Calu3 (cell line): ENCODE results near the gene ZEB2. TPM values are rescaled to one million over a fixed set of nuclear protein-coding genes. Genes with fewer than 3 reads are reported as not detected.

Experiments
- BruUV-seq: library from RNA; stranded (reverse); fragments of 400-500 nt; replicated peaks from 2 replicates; lab custom pipeline; 2021; lab: Mats Ljungman, UMichigan
- CTCF ChIA-PET: fragments of 300-600 bp; sonication (Branson Sonifier 250); formaldehyde crosslinking; loops from one replicate; lab custom pipeline; 2022; ENCODE audit warnings: antibody characterized with exemption; lab: Charles Lee
- DNase-seq: peaks from one replicate; pipeline ENCODE4 v3.0.0; 2022
- H3K27ac Mint-ChIP-seq: one replicate; pipeline ENCODE4 v1.8.0; 2022; ENCODE audit warnings: mixed read lengths; ENCODE audit not compliant: unreplicated experiment
- H3K27me3 Mint-ChIP-seq: one replicate; pipeline ENCODE4 v1.8.0; 2022; ENCODE audit warnings: mixed read lengths; ENCODE audit not compliant: unreplicated experiment
- H3K36me3 Mint-ChIP-seq: one replicate; pipeline ENCODE4 v1.8.0; 2022; ENCODE audit warnings: mild to moderate bottlenecking, moderate library complexity, mixed read lengths; ENCODE audit not compliant: insufficient read depth, unreplicated experiment
- H3K4me1 Mint-ChIP-seq: one replicate; pipeline ENCODE4 v1.8.0; 2022; ENCODE audit warnings: mild to moderate bottlenecking, low read depth, mixed read lengths; ENCODE audit not compliant: unreplicated experiment
- H3K4me3 Mint-ChIP-seq: one replicate; pipeline ENCODE4 v1.8.0; 2022; ENCODE audit warnings: mild to moderate bottlenecking, low read depth, moderate library complexity, mixed read lengths; ENCODE audit not compliant: unreplicated experiment
- H3K9me3 Mint-ChIP-seq: one replicate; pipeline ENCODE4 v1.8.0; 2022; ENCODE audit warnings: low read depth, mixed read lengths; ENCODE audit not compliant: unreplicated experiment
- CTCF ChIP-seq: fragments of 200-600 bp; IDR thresholded peaks from one replicate; pipeline ENCODE4 v1.8.0; 2022; ENCODE audit warnings: antibody characterized with exemption; ENCODE audit not compliant: unreplicated experiment
- intact Hi-C: fragments of 100-400 bp; cut with micrococcal nuclease; formaldehyde crosslinking; loops from one replicate; pipeline ENCODE4 v1.10.0; 2022; ENCODE audit not compliant: unreplicated experiment
- total RNA-seq: library from RNA; stranded (reverse); gene quantifications from 2 replicates; pipeline ENCODE4 v1.2.3, GENCODE V29; 2022

The ZEB2 gene
- total RNA-seq, 1 experiment from 2014 or later = 0.97 TPM

DNA sequence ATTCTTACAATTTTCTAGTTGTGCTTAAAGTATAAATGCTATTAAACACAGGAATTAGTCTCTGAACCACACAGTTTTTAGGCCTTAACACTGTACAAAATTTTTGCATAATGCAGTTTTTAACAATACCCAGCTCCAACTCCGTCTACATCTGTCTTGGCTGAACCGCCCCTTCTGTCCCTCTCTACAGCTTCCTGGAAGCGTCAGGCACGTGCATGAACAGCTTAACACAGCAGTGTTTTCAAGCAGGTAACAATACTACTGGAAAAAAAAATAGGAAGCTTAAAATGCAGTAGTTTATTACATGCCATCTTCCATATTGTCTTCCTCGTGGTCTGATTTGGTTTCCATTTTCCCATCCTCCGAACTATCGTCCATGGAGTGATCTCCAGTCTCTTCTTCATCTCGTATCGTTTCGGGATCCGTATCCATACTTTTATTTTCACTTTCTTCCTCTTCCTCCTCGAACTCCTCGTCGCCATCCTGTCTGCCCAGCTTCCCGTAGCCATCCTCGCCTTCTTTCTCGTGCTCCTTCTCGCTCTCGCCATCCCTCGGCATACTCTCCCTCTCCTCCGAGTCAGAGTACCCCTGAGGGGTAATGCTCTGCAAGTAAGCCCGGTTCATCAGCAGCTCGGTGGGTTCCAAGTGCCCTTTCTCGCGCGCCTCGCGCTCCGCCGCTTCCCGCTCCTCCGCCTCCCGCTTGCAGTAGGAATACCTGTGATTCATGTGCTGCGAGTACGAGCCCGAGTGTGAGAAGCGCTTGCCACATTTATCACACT, 130.6 kb downstream of the ZEB2 start:
- Mint-ChIP-seq H3K4me1 (no peaks in the 10 kb centered on the region), H3K27ac (no peak overlapping the region), H3K4me3 (no peak overlapping the region), H3K27me3 (no peaks in the 10 kb centered on the region), H3K9me3 (no peaks in the 10 kb centered on the region), H3K36me3 (no peaks in the 10 kb centered on the region)
- intact Hi-C loops = no loop called here
- BruUV-seq = no TSS peak
- TF ChIP-seq CTCF = no peak
- CTCF ChIA-PET = interaction anchor here (0.6 kb wide), 1 partner anchor 37 kb away, joined by 3 read pairs; no protein-coding TSS in a partner anchor
- DNase-seq = peak; percentile 39

DNA sequence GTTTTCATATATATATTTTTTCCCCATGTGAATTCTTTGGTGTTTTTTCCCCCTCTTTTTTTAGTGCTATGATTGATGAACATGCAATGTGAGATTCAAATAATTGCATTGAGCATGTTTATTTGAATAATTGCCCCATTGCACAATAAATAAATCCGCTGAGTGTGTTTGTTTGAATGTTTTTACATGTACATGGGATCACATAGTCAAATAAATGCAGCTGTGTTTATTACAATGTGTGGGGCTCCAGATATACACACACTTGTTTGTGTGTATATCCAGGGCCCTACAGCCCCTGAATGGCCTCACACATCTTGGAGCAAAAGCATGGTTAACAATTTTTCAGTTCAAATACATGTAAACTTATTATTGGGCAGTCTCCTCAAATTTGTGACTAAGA, 134.5 kb downstream of the ZEB2 start:
- H3K4me3 Mint-ChIP-seq = no peak overlapping the region
- TF ChIP-seq CTCF = no peak
- DNase-seq = no peak
- H3K27me3 Mint-ChIP-seq = no peaks in the 10 kb centered on the region
- no TSS peak for BruUV-seq
- H3K4me1 Mint-ChIP-seq = no peaks in the 10 kb centered on the region
- intact Hi-C loops = no loop called here
- no peak overlapping the region for H3K27ac Mint-ChIP-seq
- CTCF ChIA-PET = no interaction called here
- H3K36me3 Mint-ChIP-seq = no peaks in the 10 kb centered on the region
- peaks cover 3% of the 10 kb centered on the region for H3K9me3 Mint-ChIP-seq

DNA sequence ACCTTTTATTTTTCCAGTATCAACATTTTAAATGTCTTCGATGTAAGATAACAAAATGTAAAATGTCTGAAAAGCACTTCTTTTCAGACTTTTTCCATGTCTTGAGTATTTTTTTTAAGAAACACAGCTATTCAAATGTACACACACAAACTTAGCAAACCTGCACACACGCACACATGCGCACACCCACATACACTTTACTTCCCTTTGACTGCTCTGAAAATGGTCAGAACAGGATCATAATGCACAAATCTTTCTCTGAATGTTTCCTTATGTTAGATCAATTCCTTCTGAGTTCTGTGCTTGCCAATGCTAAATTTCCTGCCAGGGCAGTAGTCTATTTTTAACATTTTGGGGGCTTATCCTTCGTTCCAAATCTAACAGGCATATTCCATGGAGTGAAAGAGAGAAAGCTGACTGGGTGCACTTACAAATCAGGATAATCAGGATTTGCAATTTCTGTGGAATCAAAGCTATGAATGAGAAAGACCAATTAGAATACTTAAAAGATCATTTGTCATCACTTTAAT, 136.3 kb downstream of the ZEB2 start:
- CTCF ChIA-PET = no interaction called here

DNA sequence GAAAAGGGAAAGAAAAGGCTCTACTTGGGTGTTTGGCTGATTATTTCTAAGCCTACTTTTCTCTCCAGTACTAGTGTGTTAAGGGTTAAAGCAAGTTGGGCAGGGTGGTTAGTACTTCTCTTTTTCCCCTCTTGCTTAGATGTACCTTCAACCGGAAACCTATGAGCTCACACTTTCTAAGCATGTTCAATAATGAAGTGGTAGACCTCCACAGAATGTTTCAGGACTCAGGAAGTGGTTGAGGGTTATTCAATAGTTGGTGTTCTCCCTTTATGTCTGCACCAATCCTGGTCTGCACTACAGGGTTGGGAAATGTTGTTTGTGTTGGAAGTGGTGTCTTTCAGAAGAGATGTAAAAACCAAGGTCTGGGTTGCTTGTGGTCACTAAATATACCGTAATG, 137.1 kb downstream of the ZEB2 start:
- Mint-ChIP-seq H3K36me3 (no peaks in the 10 kb centered on the region), H3K4me3 (no peak overlapping the region), H3K9me3 (peaks cover 3% of the 10 kb centered on the region), H3K4me1 (no peaks in the 10 kb centered on the region), H3K27me3 (no peaks in the 10 kb centered on the region), H3K27ac (no peak overlapping the region)
- CTCF ChIA-PET = no interaction called here
- TF ChIP-seq CTCF = no peak
- BruUV-seq = no TSS peak
- DNase-seq = no peak
- intact Hi-C loops = no loop called here

More for the DNA sequence above, 136.3 kb downstream of the ZEB2 start:
- Mint-ChIP-seq H3K9me3 (peaks cover 3% of the 10 kb centered on the region), H3K4me3 (no peak overlapping the region), H3K4me1 (no peaks in the 10 kb centered on the region), H3K36me3 (no peaks in the 10 kb centered on the region), H3K27ac (no peak overlapping the region), H3K27me3 (no peaks in the 10 kb centered on the region)
- no peak for TF ChIP-seq CTCF
- no TSS peak for BruUV-seq
- intact Hi-C loops = no loop called here
- DNase-seq = no peak
